Subcutaneous abdominal adipose tissue (tissue), 5 donors: ENCODE measurements around the gene SKAP2.

ENCODE experiments used
- H3K27ac ChIP-seq: one replicate; pipeline ENCODE4 v1.7.0; 2013; ENCODE audit warnings: low read depth, mild to moderate bottlenecking, inconsistent platforms, low read length, moderate library complexity
- H3K27me3 ChIP-seq, 5 donors: one replicate each; pipeline ENCODE4 v1.7.0; 2013; ENCODE audit warnings: low read length in 5 of 5, inconsistent platforms in 1 of 5; ENCODE audit not compliant: control insufficient read depth in 5 of 5, insufficient read depth in 4 of 5
- H3K36me3 ChIP-seq, 5 donors: one replicate each; pipeline ENCODE4 v1.7.0; 2013; ENCODE audit warnings: low read length in 5 of 5; ENCODE audit not compliant: control insufficient read depth in 5 of 5, insufficient read depth in 5 of 5
- H3K4me1 ChIP-seq, 5 donors: one replicate each; pipeline ENCODE4 v1.7.0; 2013; ENCODE audit warnings: low read length in 5 of 5, mild to moderate bottlenecking in 3 of 5, moderate library complexity in 1 of 5; ENCODE audit not compliant: control insufficient read depth in 5 of 5, insufficient read depth in 5 of 5
- H3K4me3 ChIP-seq, 5 donors: one replicate each; pipeline ENCODE4 v1.7.0; 2013; ENCODE audit warnings: low read length in 5 of 5, low read depth in 1 of 5
- H3K9ac ChIP-seq, 5 donors: one replicate each; pipeline ENCODE4 v1.7.0; 2013; ENCODE audit warnings: low read length in 5 of 5, mild to moderate bottlenecking in 4 of 5, moderate library complexity in 3 of 5
- H3K9me3 ChIP-seq, 5 donors: one replicate each; pipeline ENCODE4 v1.7.0; 2013; ENCODE audit warnings: low read length in 5 of 5; ENCODE audit not compliant: control insufficient read depth in 5 of 5
- donor health status: healthy.
- donor health status: healthy.
- donor health status: healthy.
- donor health status: healthy.
- donor health status: healthy.

SKAP2 gene

GRCh38 chr7:26858241-26858715 is 6.1 kb downstream of the SKAP2 start:
- Histone ChIP-seq H3K27me3 (no peaks in the 10 kb centered on the region), H3K4me3 (peak overlapping the region in 4 of 5 donors; percentile 61 to 79 (median 64)), H3K9ac (peak overlapping the region; percentile 48 to 82 (median 69)), H3K9me3 (no peaks in the 10 kb centered on the region), H3K27ac (peak overlapping the region; percentile 90), H3K36me3 (no peaks in the 10 kb centered on the region), H3K4me1 (peaks cover 2 to 52% (median 29%) of the 10 kb centered on the region in 5 donors)

DNA sequence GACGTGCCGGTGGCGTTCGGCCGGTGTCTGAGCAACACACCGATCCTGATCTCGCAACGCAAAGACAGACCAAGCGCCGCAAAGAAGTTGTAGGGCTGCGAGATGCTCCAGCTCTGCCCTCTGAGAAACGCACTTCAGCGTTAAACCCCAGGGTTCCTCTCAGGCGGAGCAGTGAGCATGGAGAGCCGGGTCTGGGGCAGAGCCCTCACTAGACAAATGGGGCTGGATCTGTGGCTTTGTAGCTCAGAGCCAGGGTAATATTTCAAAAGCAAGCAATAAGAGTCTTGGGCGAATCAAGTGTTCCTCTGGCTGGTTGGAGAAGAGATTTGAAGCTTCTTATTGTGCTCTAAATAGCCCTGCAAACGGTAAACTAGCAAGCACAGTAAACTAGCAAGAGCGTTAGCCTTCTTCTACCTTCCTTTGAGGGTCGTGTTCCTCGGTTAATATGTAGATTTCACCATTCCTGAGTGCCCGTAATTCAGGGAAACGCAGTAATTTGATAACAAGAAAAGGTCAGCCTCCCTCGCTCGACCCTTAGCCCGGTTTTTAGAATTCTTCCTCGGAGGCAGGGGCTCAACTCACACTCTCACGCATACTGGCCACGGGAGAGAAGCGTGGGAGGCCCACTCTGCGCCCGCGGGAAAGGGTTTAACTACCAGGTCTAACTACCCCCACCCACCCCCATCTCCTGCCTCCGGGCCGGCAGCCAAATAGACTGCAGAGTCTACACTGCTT is 6.7 kb downstream of the SKAP2 start:
- Histone ChIP-seq H3K36me3 (no peaks in the 10 kb centered on the region), H3K4me3 (peak overlapping the region; percentile 55 to 79 (median 63)), H3K9me3 (no peaks in the 10 kb centered on the region), H3K27me3 (no peaks in the 10 kb centered on the region), H3K9ac (peak overlapping the region; percentile 48 to 82 (median 69)), H3K27ac (peak overlapping the region; percentile 90), H3K4me1 (peaks cover 2 to 46% (median 23%) of the 10 kb centered on the region in 5 donors)

DNA sequence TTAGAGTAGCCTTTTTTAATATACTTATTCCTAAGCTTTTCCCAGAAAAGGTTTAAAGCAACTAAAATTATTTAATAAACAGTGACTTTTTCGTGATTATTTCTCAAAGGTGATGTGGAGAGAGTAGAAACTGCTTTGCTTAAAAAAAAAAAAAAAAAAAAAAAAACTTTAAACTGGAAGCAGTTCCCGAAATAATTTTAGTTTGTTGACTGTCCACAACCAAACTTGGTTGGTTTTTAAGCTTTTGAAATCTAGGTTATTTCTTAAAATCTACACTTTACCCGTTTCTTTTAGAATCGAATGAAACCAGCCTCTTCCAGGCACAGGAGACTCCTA is 7.3 kb downstream of the SKAP2 start:
- Histone ChIP-seq H3K36me3 (no peaks in the 10 kb centered on the region), H3K4me1 (peaks cover 2 to 41% (median 23%) of the 10 kb centered on the region in 5 donors), H3K27me3 (no peaks in the 10 kb centered on the region), H3K27ac (peak overlapping the region; percentile 90), H3K9me3 (no peaks in the 10 kb centered on the region), H3K4me3 (peak overlapping the region; percentile 55 to 79 (median 63)), H3K9ac (peak overlapping the region; percentile 48 to 82 (median 69))

- H3K27ac ChIP-seq = peak overlapping the region; percentile 90
- peaks cover 2 to 37% (median 23%) of the 10 kb centered on the region in 5 donors for H3K4me1 ChIP-seq
- H3K9me3 ChIP-seq = no peaks in the 10 kb centered on the region
- no peaks in the 10 kb centered on the region for H3K36me3 ChIP-seq
- peak overlapping the region in 3 of 5 donors; percentile 10 to 66 (median 59) for H3K9ac ChIP-seq
- no peaks in the 10 kb centered on the region for H3K27me3 ChIP-seq
- peak overlapping the region in 2 of 5 donors; percentile 22 for H3K4me3 ChIP-seq
Observed at GRCh38 chr7:26856176-26856985, 8.0 kb downstream of the SKAP2 start.

DNA sequence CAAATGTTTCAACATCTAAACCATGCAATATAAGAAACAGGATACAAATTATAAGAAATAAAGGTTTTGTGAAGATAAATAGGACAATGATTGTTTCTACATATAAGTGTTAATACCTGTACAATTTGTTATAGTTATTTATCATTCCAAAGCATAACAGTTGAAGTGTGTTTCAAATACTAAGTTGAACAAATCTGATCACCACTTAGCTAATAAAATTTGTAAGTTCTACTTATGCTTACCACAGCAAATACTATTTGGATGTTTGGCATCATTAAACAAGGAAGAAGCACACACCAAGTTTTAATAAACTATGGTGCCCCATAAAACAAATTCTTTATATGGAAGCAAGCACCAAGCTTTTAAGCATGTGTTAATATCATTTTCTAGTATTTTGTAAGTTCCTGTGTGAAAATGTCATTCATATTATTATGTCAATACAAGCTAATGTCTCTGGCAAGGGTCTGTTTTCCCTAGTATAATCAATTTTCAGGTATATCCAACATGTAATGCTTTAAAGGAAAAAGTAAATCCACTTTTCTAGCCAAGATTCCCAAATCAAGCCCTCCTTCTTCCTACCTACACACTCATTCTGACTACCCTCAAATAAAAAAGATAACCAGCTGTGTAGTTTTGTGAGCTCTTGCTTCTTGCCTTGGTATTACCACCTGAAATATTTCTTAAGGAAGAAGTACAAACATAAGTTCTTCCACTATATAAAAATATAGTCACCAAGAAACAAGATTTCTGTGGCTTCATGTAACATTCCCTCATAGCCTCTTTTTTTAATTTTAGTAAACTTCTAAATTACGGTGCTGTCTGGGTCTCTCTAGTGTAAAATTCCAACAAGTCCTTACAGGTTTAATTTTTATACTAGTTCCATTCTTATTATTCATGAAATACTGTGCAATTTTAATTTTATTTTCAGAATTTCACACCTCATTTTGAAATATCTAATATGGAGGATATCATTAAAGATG is 9.2 kb downstream of the SKAP2 start:
- H3K4me1 ChIP-seq = peaks cover 2 to 37% (median 24%) of the 10 kb centered on the region in 5 donors
- H3K27ac ChIP-seq = peak overlapping the region; percentile 90
- H3K9ac ChIP-seq = peak overlapping the region in 1 of 5 donors; percentile 66
- H3K27me3 ChIP-seq = no peaks in the 10 kb centered on the region
- no peaks in the 10 kb centered on the region for H3K36me3 ChIP-seq
- no peak overlapping the region for H3K4me3 ChIP-seq
- H3K9me3 ChIP-seq = no peaks in the 10 kb centered on the region

- H3K9ac ChIP-seq = no peak overlapping the region
- H3K27me3 ChIP-seq = no peaks in the 10 kb centered on the region
- no peak overlapping the region for H3K4me3 ChIP-seq
- H3K27ac ChIP-seq = no peak overlapping the region
- H3K36me3 ChIP-seq = no peaks in the 10 kb centered on the region
- no peaks in the 10 kb centered on the region for H3K9me3 ChIP-seq
- peaks cover 2 to 37% (median 26%) of the 10 kb centered on the region in 5 donors for H3K4me1 ChIP-seq
Observed at GRCh38 chr7:26853788-26854393, 10.5 kb downstream of the SKAP2 start.

DNA sequence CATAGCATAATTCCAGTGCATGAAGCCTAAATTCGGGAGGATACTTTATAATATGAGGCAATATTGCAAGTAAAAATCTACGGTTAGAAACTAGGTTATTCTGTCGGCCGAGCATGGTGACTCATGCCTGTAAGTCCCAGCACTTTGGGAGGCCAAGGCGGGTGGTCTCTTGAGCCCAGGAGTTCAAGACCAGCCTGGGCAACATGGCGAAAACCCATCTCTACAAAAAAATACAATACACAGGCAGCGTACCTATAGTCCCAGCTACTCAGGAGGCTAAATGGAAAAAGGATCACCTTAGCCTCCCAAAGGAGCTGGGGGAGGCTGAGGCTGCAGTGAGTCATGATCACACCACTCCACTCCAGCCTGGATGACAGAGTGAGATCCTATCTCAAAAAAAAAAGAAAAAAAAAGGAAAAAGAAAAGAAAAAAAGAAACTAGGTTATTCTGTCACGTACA is 14.2 kb downstream of the SKAP2 start:
- Histone ChIP-seq H3K4me1 (peaks cover 0 to 6% (median 3%) of the 10 kb centered on the region in 5 donors), H3K27ac (no peak overlapping the region), H3K9me3 (no peaks in the 10 kb centered on the region), H3K36me3 (peaks cover 0 to 2% (median 0%) of the 10 kb centered on the region in 5 donors), H3K9ac (no peak overlapping the region), H3K27me3 (no peaks in the 10 kb centered on the region), H3K4me3 (no peak overlapping the region)

GRCh38 chr7:26843705-26844104 is 20.7 kb downstream of the SKAP2 start:
- Histone ChIP-seq H3K4me1 (peaks cover 0 to 4% (median 0%) of the 10 kb centered on the region in 5 donors), H3K9me3 (no peaks in the 10 kb centered on the region), H3K27me3 (no peaks in the 10 kb centered on the region), H3K9ac (no peak overlapping the region), H3K27ac (no peak overlapping the region), H3K36me3 (peaks cover 0 to 2% (median 0%) of the 10 kb centered on the region in 5 donors), H3K4me3 (no peak overlapping the region)

- Histone ChIP-seq H3K9ac (no peak overlapping the region), H3K4me1 (peaks cover 0 to 4% (median 0%) of the 10 kb centered on the region in 5 donors), H3K4me3 (no peak overlapping the region), H3K27ac (no peak overlapping the region), H3K9me3 (no peaks in the 10 kb centered on the region), H3K27me3 (no peaks in the 10 kb centered on the region), H3K36me3 (peaks cover 0 to 4% (median 0%) of the 10 kb centered on the region in 5 donors)
Observed at GRCh38 chr7:26842897-26843296, 21.5 kb downstream of the SKAP2 start.
